HepG2 (cell line): ENCODE data around the gene MYO7B.

Source experiments
- CREB1 ChIP-seq, 2 experiments: fragments of 450-650 bp in 1 of 2; IDR thresholded peaks; 2 replicates each; pipeline ENCODE4 v1.6.1; 2016 to 2017; ENCODE audit warnings: control low read depth in 1 of 2, mild to moderate bottlenecking in 1 of 2, missing compliant biosample characterization in 1 of 2, missing genetic modification characterization in 1 of 2
- EP300 ChIP-seq, 3 experiments: sonication (generic) in 1 of 3; formaldehyde crosslinking in 1 of 3; IDR thresholded peaks; 2 replicates each; pipeline versions ENCODE4 v1.5.1 to v1.6.1; 2011 to 2020; ENCODE audit warnings: low read depth in 2 of 3, low read length in 2 of 3, borderline replicate concordance in 1 of 3, improper control_type of control experiment in 1 of 3, mild to moderate bottlenecking in 1 of 3, missing genetic modification reagents in 1 of 3, moderate library complexity in 1 of 3
- FOXK1 ChIP-seq: sonication (generic); formaldehyde crosslinking; IDR thresholded peaks from 2 replicates; pipeline ENCODE4 v1.4.0; 2020; ENCODE audit warnings: low read depth, missing genetic modification reagents, borderline replicate concordance
- FOXM1 ChIP-seq: sonication (generic); formaldehyde crosslinking; IDR thresholded peaks from 2 replicates; pipeline ENCODE4 v1.5.0; 2020; ENCODE audit warnings: missing genetic modification reagents
- POLR2AphosphoS5 ChIP-seq: IDR thresholded peaks from 2 replicates; pipeline ENCODE4 v1.6.1; 2012; ENCODE audit warnings: low read depth, low read length
- SAFB2 ChIP-seq: sonication (generic); formaldehyde crosslinking; IDR thresholded peaks from 2 replicates; pipeline ENCODE4 v1.5.1; 2020; ENCODE audit warnings: missing genetic modification reagents, low read depth, mild to moderate bottlenecking, borderline replicate concordance
- SUZ12 ChIP-seq: fragments of 150-350 bp; IDR thresholded peaks from 2 replicates; pipeline ENCODE4 v1.6.1; 2014; ENCODE audit warnings: low read depth, low read length
- ZBTB21 ChIP-seq: sonication (generic); formaldehyde crosslinking; IDR thresholded peaks from 2 replicates; pipeline ENCODE4 v1.4.0; 2020; ENCODE audit warnings: missing genetic modification reagents
- ZFP62 ChIP-seq: sonication (generic); formaldehyde crosslinking; IDR thresholded peaks from 2 replicates; pipeline ENCODE4 v1.4.0; 2020; ENCODE audit warnings: missing genetic modification reagents
- ZNF10 ChIP-seq: sonication (generic); formaldehyde crosslinking; IDR thresholded peaks from 2 replicates; pipeline ENCODE4 v1.4.0; 2020; ENCODE audit warnings: mild to moderate bottlenecking, low read depth, missing genetic modification reagents, borderline replicate concordance
- ZNF333 ChIP-seq: sonication (generic); formaldehyde crosslinking; IDR thresholded peaks from 2 replicates; pipeline ENCODE4 v1.4.0; 2020; ENCODE audit warnings: mild to moderate bottlenecking, missing genetic modification reagents, borderline replicate concordance
- ZNF549 ChIP-seq: sonication (generic); formaldehyde crosslinking; IDR thresholded peaks from 2 replicates; pipeline ENCODE4 v1.5.0; 2020; ENCODE audit warnings: missing genetic modification reagents
- ZNF749 ChIP-seq: sonication (generic); formaldehyde crosslinking; IDR thresholded peaks from 2 replicates; pipeline ENCODE4 v1.8.0; 2022; ENCODE audit warnings: mild to moderate bottlenecking, missing genetic modification reagents, moderate library complexity, borderline replicate concordance

DNA sequence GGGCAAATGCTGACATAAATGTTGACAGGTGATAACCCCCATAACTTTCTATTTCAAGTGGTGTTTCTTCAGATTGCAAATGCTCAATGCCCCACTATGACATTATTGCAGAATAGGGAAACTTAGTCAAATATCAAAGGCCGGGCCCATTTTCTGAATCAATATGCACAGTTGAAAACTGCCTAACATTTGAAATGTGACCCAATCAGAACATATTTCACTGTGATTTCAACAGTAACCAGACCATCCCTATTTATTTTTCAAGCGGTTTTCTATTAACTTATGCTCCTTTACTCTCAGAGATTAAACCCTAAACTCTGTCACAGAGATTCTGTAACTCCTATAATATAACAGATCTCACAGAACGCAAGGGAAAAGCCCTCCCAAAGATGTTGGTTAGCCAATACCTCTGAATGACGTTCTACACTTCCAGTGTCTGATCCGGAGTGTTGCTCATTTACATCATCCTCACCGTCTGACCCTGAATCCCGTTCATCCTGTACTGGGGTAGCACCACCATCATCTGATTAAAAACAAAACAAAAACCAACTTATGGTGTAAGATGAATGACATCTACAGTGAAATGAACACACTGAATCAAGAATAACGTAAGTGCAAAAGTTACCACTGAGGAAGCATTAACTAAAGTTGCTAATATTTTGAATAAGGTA, 12.1 kb upstream of the MYO7B start:
- TF ChIP-seq SUZ12: no peak
- no peak for TF ChIP-seq ZFP62 (CRISPR knock-in tag)
- TF ChIP-seq ZNF749 (CRISPR knock-in tag): no peak
- TF ChIP-seq EP300 (IDR thresholded peaks at IDR 0.05; ENCODE audit: low read depth in 2 of 2, low read length in 2 of 2): no peak
- no peak for TF ChIP-seq EP300 (CRISPR knock-in tag; IDR thresholded peaks at IDR 0.05; ENCODE audit: borderline replicate concordance)
- TF ChIP-seq ZNF10: no peak
- no peak for TF ChIP-seq FOXM1
- no peak for TF ChIP-seq ZBTB21 (CRISPR knock-in tag)
- no peak for TF ChIP-seq ZNF549 (CRISPR knock-in tag)
- no peak for TF ChIP-seq SAFB2
- TF ChIP-seq POLR2AphosphoS5: no peak
- TF ChIP-seq CREB1 (IDR thresholded peaks at IDR 0.05): no peak
- TF ChIP-seq CREB1 (CRISPR knock-in tag; IDR thresholded peaks at IDR 0.05): no peak
- no peak for TF ChIP-seq FOXK1 (CRISPR knock-in tag)
- TF ChIP-seq ZNF333 (CRISPR knock-in tag): no peak
